ENCODE results near the gene STIP1. TPM values are rescaled to one million over a fixed set of nuclear protein-coding genes. Genes with fewer than 3 reads are reported as not detected.

Gene STIP1
- polyA plus RNA-seq, 6 donors from 2014 or later = 26.3 to 92.4 (median 63.3) TPM

DNA sequence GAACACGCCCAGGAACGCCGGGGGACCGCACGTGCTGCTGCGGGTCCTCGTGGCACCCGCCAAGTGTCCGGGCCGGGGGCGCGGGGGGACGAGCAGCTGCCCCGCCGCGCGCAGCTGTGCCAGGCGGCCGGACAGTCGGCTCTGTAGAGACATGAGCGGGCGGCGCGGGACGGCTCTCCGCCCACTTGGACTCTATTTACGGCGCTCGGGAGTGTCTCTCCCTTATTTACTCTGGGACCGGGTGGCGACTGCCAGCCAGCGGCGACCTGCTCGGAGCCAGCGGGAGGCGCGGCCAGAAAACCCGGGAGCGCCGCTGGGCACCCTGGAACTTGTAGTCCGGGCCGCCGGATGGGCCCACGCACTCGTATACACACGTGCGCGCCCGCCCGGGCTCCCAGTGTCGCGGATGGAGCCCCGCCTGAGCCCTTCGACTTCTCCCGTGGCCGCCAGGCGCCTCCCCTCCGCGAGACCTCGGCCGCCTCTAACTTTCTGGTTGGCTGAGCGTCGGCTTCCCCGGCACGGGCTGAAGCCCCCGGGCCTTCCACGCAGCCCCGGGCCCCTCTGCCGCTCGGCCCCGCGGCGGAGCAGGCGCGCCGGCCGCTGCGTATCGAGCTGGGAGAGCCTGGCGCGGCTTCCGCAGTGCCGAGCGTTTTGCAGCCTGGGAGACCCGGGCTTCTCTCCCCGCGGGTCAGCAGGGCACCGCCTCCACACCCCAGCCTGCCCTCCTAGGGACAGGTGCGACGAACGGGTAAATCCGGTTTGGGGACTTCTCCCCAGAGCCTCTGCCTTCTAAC is 19.9 kb upstream of the STIP1 start, which contains the start of gene MACROD1:
Gene MACROD1 (minus strand): TSS at position 272 of the 794 bp plus-strand sequence. CDS start 119 bp downstream, at position 153.
- peak within 1 kb of the TSS; percentile 84 to 96 (median 91) for H3K4me3 Mint-ChIP-seq

DNA sequence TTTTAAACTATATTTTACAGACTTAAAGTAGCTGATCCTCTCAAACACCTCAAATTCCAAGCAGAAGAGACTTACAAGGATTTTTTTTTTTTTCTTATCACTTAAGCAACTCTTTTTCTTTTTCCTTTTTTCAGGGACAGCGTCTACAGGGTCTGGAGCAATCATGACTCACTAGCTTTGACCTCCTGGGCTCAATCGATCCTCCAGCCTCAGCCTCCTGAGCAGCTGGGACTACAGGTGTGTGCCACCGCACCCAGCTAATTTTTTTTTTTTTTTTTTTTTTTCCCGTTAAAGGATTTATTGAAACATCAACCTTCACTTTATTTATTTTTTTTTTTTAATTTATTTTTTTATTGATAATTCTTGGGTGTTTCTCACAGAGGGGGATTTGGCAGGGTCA is 15.6 kb upstream of the STIP1 start:
- Mint-ChIP-seq H3K4me3 (no peak overlapping the region), H3K27me3 (no peaks in the 10 kb centered on the region), H3K9me3 (no peaks in the 10 kb centered on the region), H3K4me1 (peaks cover 4 to 10% (median 7%) of the 10 kb centered on the region in 3 donors), H3K36me3 (no peaks in the 10 kb centered on the region), H3K27ac (no peak overlapping the region)
- ATAC-seq (ENCODE audit: low read depth in 2 of 2) (no peak), DNase-seq (no peak)

More for the DNA sequence above, 19.9 kb upstream of the STIP1 start, which contains the start of gene MACROD1:
- Mint-ChIP-seq H3K36me3 (no peaks in the 10 kb centered on the region), H3K4me1 (peaks cover 11 to 19% (median 13%) of the 10 kb centered on the region in 3 donors), H3K27me3 (no peaks in the 10 kb centered on the region), H3K9me3 (no peaks in the 10 kb centered on the region), H3K27ac (peak within 1 kb of the TSS; percentile 41 to 89 (median 72))
- DNase-seq (peak; percentile 57), ATAC-seq (ENCODE audit: low read depth in 2 of 2) (peak; percentile 86)

DNA sequence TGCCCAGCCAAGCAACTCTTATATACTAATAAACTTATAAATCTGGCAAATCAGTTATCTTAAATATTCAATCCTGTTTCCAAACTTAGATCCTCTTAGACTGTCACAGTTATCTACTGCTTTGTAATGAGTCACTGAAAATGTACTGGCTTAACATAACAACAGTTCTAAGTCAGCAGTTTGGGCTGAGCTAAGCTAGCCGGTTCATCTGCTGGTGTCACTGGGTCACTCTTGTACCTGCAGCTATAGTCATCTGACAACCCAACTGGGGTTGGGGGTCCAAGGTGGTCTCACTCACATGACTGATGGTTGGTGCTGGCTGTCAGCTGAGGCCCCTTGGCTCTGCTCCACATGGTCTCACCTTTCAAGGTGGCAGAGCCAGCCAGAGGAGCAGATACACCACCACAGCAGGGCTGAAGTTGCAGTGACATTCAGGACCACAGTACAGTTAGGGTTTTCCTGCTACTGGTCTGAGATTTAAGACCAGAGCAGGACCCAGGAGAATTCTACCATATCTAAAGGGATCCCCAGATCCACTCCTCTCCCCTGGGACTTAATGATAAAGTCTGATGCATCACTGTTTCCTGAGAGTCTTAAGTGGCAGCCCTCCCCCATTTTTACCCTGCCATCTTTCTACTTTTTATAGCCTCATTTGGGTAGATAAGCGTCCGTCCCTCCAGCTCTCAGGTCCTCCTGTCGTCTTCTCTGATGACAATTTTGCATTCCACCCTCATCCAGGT is 12.2 kb upstream of the STIP1 start:
- peak overlapping the region in 1 of 8 donors; percentile 29 for H3K4me3 Mint-ChIP-seq
- no peak overlapping the region for H3K27ac Mint-ChIP-seq
- H3K4me1 Mint-ChIP-seq = peaks cover 6 to 16% (median 9%) of the 10 kb centered on the region in 3 donors
- DNase-seq (no peak), ATAC-seq (ENCODE audit: low read depth in 2 of 2) (no peak)
- H3K27me3 Mint-ChIP-seq = no peaks in the 10 kb centered on the region
- no peaks in the 10 kb centered on the region for H3K9me3 Mint-ChIP-seq
- no peaks in the 10 kb centered on the region for H3K36me3 Mint-ChIP-seq

DNA sequence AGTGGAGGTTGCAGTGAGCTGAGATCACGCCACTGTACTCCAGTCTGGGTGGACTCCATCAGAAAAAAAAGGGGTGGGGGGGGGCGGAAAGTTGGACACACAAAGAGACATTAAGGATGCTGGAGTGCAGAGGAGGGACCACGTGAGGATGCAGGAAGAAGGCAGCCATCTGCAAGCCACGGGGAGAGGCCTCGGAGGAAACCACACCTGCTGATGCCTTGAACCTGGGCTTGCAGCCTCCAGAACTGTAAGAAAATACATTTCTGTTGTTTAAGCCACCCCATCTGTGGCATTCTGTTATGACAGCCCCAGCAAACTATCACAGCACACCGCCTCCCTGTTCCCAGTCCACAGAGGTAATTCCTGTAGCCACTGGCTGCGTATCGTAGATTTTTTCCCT is 9.2 kb upstream of the STIP1 start:
- no peak for DNase-seq
- H3K4me3 Mint-ChIP-seq = no peak overlapping the region
- ATAC-seq (ENCODE audit: low read depth in 2 of 2) = no peak
- H3K36me3 Mint-ChIP-seq = no peaks in the 10 kb centered on the region
- no peaks in the 10 kb centered on the region for H3K27me3 Mint-ChIP-seq
- no peak overlapping the region for H3K27ac Mint-ChIP-seq
- peaks cover 9 to 26% (median 15%) of the 10 kb centered on the region in 3 donors for H3K4me1 Mint-ChIP-seq
- H3K9me3 Mint-ChIP-seq = no peaks in the 10 kb centered on the region

DNA sequence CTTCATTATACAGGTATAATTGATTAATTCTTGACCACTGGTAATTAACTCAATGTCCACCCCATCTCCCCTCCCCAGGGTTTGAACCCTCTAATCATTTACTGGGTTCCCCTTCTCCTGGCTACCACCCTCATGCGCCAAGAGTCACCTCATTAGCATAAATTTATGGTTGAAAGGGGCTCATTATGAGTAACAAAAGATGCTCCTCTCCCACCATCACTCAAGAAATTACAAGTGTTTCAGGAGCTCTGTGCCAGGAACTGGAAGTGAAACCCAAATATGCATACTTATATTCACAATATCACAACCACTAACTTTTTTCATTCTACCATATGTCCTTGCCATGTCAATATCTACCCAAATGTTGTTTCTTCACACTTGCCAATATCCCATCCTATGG is 7.8 kb upstream of the STIP1 start:
- Mint-ChIP-seq H3K4me3 (peak overlapping the region in 1 of 8 donors; percentile 51), H3K27ac (peak overlapping the region in 1 of 6 donors; percentile 15)

DNA sequence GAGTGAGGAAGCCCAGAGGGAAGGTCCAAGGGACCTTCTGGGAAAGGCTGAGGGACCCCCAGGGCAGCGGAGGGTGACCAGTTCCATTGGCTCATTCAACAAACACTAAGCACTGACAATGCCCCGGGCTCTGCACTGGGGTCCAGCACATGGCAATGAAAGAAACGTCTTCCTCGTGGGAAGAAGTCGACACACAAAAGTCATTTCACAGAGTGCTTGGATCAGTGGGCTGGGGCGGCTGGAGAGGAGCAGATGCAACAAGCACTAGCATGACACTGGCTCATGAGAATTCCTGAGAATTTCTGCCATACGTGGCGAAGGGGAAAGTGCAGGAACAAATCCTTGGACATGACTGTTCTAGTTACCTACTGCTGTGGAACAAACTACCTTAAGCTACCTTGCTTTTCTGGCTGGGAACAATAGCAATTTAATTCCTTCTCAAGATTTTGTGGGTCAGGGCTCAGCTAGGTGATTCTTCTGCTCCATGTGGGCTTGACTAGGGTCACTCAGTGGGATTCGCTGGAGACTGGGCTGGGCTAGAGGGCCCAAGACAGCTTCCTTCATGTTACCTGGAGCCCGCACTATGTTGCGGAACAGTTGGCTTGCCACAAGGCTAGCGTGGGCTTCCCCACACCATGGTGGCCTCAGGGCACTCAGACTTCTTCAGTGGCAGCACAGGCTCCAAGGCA is 6.9 kb upstream of the STIP1 start:
- peaks cover 21 to 33% (median 32%) of the 10 kb centered on the region in 3 donors for H3K4me1 Mint-ChIP-seq

More for the DNA sequence above, 7.8 kb upstream of the STIP1 start:
- Mint-ChIP-seq H3K36me3 (no peaks in the 10 kb centered on the region), H3K27me3 (no peaks in the 10 kb centered on the region), H3K9me3 (no peaks in the 10 kb centered on the region), H3K4me1 (peaks cover 14 to 27% (median 23%) of the 10 kb centered on the region in 3 donors)
- ATAC-seq (ENCODE audit: low read depth in 2 of 2) = no peak
- no peak for DNase-seq

DNA sequence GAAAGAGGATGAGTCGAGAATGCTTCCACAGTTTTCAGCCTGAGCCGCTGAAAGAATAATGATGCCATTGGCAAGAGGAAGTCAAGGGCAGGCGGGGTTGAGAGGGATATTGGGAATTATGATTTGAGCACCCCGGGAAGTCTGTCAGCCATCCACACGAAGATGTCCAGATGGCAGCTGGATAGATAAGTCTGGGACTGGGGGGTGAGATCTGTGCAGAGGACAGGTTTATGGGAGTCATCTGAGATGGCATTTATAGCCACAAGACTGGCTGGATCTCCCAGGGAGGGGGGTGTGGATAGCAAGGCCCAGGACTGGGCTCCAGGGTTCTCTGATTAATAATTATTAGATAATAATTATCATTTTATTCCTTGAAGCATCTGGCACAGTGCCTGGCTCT is 5.1 kb upstream of the STIP1 start:
- H3K27me3 Mint-ChIP-seq = no peaks in the 10 kb centered on the region
- H3K27ac Mint-ChIP-seq = no peak overlapping the region
- DNase-seq = no peak
- H3K4me3 Mint-ChIP-seq = peak overlapping the region in 1 of 8 donors; percentile 22
- no peaks in the 10 kb centered on the region for H3K36me3 Mint-ChIP-seq
- no peaks in the 10 kb centered on the region for H3K9me3 Mint-ChIP-seq
- H3K4me1 Mint-ChIP-seq = peaks cover 28 to 44% (median 43%) of the 10 kb centered on the region in 3 donors
- ATAC-seq (ENCODE audit: low read depth in 2 of 2) = no peak

More for the DNA sequence above, 6.9 kb upstream of the STIP1 start:
- H3K4me3 Mint-ChIP-seq = peak overlapping the region in 1 of 8 donors; percentile 20
- DNase-seq (no peak), ATAC-seq (ENCODE audit: low read depth in 2 of 2) (no peak)
- no peaks in the 10 kb centered on the region for H3K36me3 Mint-ChIP-seq
- no peaks in the 10 kb centered on the region for H3K27me3 Mint-ChIP-seq
- no peaks in the 10 kb centered on the region for H3K9me3 Mint-ChIP-seq
- peak overlapping the region in 1 of 6 donors; percentile 54 for H3K27ac Mint-ChIP-seq

DNA sequence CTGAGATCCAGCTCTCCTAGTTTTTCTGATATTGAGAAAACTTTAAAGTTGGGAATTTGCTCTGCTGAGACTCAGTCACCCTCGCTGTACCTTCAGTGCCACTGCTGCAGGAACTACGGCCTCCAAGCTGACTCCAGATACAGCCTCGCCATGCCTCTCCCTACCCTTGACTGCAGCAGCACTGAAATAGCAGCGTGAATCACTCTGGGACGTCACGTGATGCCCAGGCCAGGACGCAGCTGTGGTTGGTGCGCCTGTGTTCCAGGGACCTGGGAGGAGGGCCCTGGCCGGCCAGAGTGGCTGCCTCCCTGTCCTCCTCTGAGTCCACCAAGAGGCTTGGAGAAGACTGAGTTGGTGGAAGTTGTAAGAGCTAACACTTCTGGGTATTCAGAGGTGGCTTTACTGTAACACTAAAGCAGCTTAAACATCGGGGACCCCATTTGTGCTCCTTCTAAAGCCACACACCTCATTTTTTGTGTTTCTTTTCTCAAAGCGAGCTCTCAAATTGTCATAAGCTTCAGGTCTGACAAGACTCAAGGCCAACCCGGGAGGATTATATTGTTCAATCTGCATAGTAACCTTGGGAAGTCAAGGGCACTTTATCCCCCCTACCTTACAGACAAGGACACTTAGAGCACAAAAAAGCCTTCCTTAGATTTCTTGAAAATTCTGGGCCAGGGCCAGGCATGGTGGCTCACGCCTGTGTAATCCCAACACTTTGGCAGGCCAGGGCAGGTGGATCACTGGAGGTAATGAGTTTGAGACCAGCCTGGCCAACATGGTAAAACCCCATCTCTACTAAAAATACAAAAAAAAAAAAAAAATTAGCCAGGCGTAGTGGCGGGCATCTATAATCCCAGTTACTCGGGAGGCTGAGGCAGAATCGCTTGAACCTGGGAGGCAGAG is 4.2 kb upstream of the STIP1 start:
- H3K36me3 Mint-ChIP-seq = no peaks in the 10 kb centered on the region
- peaks cover 31 to 47% (median 44%) of the 10 kb centered on the region in 3 donors for H3K4me1 Mint-ChIP-seq
- peak overlapping the region in 2 of 8 donors; percentile 30 to 44 for H3K4me3 Mint-ChIP-seq
- no peak overlapping the region for H3K27ac Mint-ChIP-seq
- no peak for ATAC-seq (ENCODE audit: low read depth in 2 of 2)
- H3K9me3 Mint-ChIP-seq = no peaks in the 10 kb centered on the region
- no peak for DNase-seq
- H3K27me3 Mint-ChIP-seq = no peaks in the 10 kb centered on the region

DNA sequence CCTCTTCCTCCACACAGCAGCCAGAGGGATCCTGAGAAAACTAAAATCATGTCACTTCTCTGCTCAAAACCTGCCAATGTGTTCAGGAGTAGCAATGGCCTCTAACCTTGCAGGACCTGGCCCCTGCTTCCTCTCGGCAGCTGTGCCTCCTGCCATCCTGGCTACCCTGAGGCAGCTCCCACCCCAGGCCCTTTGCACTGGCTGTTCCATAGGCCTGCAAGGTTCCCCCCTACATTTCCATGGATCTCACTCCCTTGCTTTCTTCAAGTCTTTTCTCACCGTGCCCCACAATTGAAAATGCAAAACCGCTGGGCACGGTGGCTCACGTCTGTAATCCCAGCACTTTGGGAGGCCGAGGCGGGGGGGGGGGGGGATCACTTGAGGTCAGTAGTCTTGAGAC is 2.1 kb upstream of the STIP1 start:
- ATAC-seq (ENCODE audit: low read depth in 2 of 2) = no peak
- Mint-ChIP-seq H3K27ac (no peak overlapping the region), H3K27me3 (no peaks in the 10 kb centered on the region), H3K4me1 (peaks cover 24 to 37% (median 34%) of the 10 kb centered on the region in 3 donors), H3K4me3 (peak overlapping the region in 6 of 8 donors; percentile 12 to 94 (median 54)), H3K36me3 (no peaks in the 10 kb centered on the region), H3K9me3 (no peaks in the 10 kb centered on the region)
- no peak for DNase-seq

DNA sequence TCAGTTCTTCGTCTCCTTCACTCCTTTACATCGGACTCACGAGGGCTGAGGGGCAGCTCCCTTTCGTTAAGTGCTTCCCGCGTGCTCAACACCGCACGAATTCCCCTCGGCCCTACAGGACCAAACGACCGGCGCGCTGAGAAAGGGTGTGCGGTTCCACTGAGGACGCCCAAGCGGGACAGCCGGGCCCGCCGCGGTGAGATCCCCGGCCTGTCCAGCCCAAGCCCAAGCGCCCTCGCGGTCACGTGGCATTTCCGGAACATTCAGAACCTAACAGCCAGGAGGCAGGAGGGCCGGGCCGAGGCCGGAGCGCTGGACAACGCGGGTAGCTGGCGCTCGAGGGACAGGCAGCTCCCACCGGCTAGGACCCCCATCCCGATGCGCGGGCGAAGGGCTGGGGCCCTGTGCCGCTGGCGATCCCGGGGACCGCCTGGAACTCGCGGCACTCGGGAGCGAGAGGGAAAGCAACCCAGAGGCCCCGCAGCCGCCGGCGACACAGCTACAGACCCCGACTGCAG is 737 bp upstream of the STIP1 start:
- no peaks in the 10 kb centered on the region for H3K9me3 Mint-ChIP-seq
- ATAC-seq (ENCODE audit: low read depth in 2 of 2) = no peak
- no peaks in the 10 kb centered on the region for H3K36me3 Mint-ChIP-seq
- peaks cover 24 to 37% (median 37%) of the 10 kb centered on the region in 3 donors for H3K4me1 Mint-ChIP-seq
- no peak for DNase-seq
- no peaks in the 10 kb centered on the region for H3K27me3 Mint-ChIP-seq
- H3K4me3 Mint-ChIP-seq = peak overlapping the region in 7 of 8 donors; percentile 94 to 100 (median 99)
- H3K27ac Mint-ChIP-seq = peak overlapping the region in 3 of 6 donors; percentile 70 to 98 (median 97)

DNA sequence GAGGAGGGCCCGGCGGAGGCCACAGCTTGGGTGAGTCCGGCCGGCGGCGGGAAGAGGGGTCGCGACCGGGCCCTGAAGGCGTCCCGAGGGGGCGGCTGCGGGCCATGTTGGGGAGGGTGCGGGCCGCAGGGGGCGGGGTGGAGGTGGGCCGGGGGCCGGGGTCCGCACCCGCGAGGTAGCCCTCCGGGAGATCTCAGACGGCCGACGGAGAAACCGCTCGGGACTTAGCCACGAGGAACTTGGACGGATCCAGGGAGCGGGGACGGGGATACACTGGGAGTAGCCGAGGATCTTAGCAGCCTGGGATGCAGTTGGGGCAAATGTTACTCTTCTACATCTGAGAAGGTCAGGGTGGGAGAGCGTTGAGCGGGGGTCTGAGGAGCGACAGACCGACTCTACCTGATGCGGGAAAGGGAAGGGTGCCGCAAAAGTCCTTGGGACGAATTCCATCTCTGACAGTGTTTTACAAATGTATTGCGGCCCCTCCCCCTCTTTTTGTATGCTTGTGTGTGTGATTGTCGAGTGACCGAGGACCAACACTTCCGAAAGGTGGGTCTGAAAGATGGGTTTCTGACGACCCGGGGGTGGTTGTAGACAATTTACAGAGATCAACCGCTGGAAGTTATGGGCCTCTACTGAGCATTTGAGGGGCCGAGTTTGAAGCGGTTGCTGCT is 658 bp downstream of the STIP1 start:
- no peak for DNase-seq
- H3K4me1 Mint-ChIP-seq = peaks cover 21 to 38% (median 33%) of the 10 kb centered on the region in 3 donors
- H3K36me3 Mint-ChIP-seq = no peaks in the 10 kb centered on the region

DNA sequence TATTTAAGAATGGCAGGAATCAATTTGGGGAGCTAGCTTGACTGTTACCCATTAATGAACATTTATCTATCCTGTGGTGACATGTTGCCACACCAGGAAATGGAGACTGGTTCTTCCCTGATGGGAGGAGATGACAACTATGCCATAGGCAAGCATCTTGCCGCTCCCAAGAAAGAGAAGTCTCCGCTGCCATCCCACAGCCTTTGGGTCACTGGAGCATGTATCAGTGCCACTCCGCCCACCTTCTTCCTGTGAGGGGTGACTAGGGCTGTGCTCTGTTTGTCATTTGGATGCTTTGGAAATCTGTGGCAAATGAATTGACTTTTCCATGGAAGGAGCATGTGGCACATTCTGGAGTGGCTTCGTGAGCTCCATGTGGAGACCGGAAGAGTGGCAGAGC is 6.5 kb downstream of the STIP1 start:
- Mint-ChIP-seq H3K9me3 (no peaks in the 10 kb centered on the region), H3K27ac (no peak overlapping the region), H3K27me3 (no peaks in the 10 kb centered on the region), H3K4me1 (peaks cover 10 to 24% (median 12%) of the 10 kb centered on the region in 3 donors), H3K36me3 (peaks cover 14 to 20% of the 10 kb centered on the region in 2 donors), H3K4me3 (peak overlapping the region in 1 of 8 donors; percentile 58)
- DNase-seq (no peak), ATAC-seq (ENCODE audit: low read depth in 2 of 2) (no peak)

More for the DNA sequence above, 658 bp downstream of the STIP1 start:
- Mint-ChIP-seq H3K27me3 (no peaks in the 10 kb centered on the region), H3K4me3 (no peak overlapping the region), H3K9me3 (no peaks in the 10 kb centered on the region), H3K27ac (peak overlapping the region in 1 of 6 donors; percentile 79)
- no peak for ATAC-seq (ENCODE audit: low read depth in 2 of 2)
